ENCODE measurements around the gene PET100.

Gene PET100

GRCh38 chr19:7635670-7636069, 6.1 kb downstream of the PET100 start:
- no peak for DNase-seq

GRCh38 chr19:7636317-7636690, 6.7 kb downstream of the PET100 start:
- DNase-seq, result no peak

GRCh38 chr19:7636691-7637373, 7.2 kb downstream of the PET100 start, which contains the start of gene STXBP2:
TSS of gene STXBP2 (plus strand) at chr19:7637110. CDS start at chr19:7637150, 40 bp downstream.
- DNase-seq, result peak; percentile 93

DNA sequence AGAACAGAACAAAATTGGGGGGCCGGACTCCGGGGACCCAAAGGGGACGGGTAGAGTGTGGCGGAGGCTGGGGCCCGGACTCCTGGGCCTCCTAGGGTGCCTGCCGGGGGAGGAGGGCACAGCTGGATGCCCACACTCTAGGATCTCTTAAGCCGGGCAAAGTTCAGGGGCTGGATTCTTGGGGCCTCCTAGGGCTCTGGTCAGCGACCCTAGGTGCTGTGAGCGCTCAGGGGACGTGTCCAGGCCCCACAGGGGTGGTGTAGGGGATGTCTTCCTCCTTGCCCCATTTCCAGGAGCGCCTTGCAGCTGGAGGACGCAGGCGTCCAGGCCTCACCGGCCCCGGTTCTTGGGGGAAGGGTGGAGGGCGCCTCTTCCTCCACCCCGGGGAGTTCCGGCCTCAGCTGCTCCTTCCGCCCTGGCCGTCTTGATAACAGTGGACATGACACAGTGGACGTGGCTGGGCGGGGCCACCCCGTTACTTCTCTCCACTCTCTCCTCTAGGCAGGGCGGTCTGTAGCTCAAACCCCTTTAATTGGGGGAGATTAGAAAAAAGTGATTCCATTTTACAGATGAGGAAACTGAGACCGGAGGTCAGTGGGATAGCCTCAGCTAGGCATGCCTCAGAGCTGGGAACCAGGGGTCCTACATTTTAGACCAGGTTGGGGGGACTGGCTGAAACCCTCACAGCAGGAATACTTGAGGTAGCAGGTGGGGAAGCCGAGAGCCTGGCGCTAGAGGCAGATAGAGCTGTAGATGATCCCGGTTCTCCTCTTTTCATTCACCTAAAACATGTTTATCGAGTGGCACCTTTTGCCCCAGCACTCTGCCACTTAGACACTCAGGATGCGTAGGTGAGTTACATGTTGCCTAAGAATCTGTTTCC, 8.0 kb downstream of the PET100 start:
- peak; percentile 59 for DNase-seq

- no peak for DNase-seq
Measured at GRCh38 chr19:7638802-7639465, 9.3 kb downstream of the PET100 start.

DNA sequence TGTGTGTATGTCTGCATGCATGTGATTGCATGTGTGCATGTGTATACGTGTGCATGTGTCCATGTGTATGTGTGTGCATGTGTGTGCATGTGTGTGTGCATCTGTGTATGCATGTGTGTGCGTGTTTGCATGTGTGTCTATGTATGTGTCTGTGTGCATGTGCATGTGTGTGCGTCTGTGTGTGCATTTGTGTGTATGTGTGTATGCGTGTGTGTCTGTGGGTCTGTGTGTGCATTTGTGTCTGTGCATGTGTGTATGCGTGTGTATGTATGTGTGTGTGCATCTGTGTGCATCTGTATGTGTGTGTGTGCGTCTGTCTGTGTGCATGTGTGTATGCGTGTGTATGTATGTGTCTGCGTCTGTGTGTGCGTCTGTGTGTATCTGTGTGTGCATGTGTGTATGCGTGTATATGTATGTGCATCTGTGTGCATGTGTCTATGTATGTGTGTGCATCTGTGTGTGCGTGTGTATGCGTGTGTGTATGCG, 10.3 kb downstream of the PET100 start:
- DNase-seq, result no peak

- DNase-seq, result no peak
Measured at GRCh38 chr19:7640803-7641202, 11.2 kb downstream of the PET100 start.

DNA sequence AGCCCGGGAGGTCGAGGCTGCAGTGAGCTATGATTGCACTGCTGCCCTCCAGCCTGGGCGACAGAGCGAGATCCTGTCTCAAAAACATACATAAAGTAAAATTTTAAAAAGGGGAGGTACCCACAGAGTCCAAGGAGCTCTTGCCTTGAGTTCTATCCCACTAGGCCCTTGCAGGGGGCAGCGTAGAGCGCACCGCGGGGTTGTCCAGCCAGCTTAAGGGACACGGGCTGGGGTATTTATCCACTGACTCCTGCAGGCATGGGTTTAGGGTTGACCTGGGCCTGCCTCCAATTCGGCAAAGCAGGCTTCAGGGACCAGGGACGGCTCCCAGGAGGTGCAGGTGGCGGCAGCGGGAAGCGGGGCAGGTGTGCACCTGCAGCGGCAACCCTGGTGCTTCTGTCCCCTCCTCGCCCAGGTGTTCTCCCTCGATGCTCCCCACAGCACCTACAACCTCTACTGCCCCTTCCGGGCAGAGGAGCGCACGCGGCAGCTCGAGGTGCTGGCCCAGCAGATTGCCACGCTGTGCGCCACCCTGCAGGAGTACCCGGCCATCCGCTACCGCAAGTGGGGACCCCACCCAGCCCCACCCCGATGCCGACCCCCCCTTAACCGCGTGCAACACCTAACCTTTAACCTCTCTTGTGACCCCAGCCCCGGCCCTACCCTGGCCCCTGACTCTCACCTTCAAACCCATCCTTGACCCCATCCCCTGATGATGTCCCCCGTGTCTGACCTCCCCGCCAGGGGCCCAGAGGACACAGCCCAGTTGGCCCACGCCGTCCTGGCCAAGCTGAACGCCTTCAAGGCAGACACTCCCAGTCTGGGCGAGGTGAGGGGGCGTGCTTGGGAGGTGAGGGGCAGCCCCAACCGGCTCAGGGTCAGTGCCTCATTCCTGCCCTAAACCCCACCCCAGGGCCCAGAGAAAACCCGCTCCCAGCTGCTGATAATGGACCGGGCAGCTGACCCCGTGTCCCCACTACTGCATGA, 12.0 kb downstream of the PET100 start:
- DNase-seq, result no peak

DNA sequence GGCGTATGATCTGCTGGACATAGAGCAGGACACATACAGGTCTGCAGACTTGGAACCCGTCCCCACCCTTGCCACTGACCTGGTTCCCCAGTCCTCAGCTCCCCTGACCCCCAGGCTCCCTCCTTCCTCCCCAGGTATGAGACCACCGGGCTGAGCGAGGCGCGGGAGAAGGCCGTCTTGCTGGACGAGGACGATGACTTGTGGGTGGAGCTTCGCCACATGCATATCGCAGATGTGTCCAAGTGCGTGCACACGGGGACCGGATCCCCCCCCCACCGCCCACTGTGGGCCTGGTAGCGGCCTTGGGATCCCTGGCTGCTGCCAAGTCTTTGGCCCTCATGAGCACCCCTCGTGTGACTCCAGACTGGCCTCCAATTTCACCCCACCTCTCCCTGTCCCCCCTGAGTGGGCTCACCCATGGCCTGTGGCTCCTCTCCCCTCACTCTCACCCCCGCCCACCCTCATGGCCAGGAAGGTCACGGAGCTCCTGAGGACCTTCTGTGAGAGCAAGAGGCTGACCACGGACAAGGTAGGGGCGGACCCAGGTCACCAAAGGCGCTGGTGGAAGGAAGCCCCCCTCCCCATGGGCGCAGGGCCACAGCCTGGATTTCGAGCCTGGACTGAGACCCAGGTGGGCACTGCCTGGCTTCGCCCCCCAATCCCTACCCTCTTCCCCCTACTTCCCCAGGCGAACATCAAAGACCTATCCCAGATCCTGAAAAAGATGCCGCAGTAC, 12.9 kb downstream of the PET100 start:
- DNase-seq, result no peak

DNA sequence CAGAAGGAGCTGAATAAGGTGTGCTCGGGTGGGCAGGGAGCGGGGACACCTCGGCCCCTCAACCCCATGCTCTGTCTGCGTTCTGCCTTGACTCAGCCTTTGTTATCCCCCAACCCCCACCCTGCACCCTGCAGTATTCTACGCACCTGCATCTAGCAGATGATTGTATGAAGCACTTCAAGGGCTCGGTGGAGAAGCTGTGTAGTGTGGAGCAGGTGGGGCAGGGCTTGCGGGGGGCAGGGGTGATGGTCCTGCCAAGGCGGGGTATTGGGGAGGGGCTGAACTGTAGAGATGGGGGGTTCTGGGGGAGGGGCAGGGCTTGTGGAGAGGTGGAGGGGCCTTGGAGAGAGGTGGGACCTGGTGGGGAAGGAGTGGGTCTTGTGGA, 13.4 kb downstream of the PET100 start:
- DNase-seq, result no peak

DNA sequence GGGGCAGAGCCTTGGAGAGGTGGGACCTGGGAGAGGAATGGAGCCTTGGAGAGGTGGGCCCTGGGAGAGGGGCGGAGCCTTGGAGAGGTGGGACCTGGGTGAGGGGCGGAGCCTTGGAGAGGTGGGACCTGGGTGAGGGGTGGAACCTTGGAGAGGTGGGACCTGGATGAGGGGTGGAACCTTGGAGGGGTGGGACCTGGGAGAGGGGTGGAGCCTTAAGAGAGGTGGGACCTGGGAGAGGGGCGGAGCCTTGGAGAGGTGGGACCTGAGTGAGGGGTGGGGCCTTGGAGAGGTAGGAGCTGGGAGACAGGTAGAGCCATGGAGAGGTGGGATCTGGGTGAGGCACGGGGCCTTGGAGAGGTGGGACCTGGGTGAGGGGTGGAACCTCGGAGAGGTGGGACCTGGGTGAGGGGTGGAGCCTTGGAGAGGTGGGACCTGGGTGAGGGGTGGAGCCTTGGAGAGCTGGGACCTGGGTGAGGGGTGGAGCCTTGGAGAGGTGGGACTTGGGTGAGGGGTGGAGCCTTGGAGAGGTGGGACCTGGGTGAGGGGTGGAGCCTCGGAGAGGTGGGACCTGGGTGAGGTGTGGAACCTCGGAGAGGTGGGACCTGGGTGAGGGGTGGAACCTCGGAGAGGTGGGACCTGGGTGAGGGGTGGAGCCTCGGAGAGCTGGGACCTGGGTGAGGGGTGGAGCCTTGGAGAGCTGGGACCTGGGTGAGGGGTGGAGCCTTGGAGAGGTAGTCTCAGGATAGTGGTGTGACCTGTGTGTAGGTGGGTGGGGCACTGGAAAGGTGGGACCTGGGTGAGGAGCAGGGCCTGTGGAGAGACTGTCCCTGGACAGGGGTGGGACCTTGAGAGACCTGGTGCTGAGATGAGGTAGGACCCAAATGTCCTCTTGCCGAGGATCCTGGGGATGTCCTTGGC, 14.3 kb downstream of the PET100 start:
- DNase-seq, result peak; percentile 27

GRCh38 chr19:7644550-7644877, 14.9 kb downstream of the PET100 start:
- DNase-seq, result no peak

- DNase-seq, result no peak
Measured at GRCh38 chr19:7645163-7645562, 15.6 kb downstream of the PET100 start.

- no peak for DNase-seq
Measured at GRCh38 chr19:7645656-7646425, 16.2 kb downstream of the PET100 start.

DNA sequence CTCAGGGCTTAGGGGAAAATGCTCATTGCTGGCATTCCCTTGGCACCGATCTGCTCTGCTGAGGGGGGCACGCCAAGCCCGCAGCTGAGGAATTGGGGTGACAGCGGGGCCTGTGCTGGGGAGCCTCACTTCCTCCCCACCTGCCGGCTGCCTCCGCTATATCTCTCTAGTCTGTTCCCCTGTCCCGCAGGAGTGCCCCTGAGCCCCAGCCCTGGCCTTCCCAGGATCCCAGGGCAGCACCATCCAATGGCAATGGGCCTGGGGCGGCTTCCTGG, 16.8 kb downstream of the PET100 start:
- DNase-seq, result no peak

DNA sequence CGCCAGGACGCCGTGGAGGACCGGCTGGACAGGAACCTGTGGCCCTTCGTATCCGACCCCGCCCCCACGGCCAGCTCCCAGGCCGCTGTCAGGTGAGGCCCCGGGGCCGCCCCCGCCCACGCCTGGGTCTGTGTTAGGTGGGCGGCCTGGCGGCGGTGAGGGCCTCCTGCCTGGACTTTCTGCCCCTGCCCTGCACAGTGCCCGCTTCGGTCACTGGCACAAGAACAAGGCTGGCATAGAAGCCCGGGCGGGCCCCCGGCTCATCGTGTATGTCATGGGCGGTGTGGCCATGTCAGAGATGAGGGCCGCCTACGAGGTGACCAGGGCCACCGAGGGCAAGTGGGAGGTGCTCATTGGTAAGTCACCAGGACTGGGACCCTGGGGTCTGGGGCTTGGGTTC, 17.6 kb downstream of the PET100 start:
- no peak for DNase-seq

- DNase-seq, result no peak
Measured at GRCh38 chr19:7648265-7649014, 18.8 kb downstream of the PET100 start.

GRCh38 chr19:7650148-7650547, 20.6 kb downstream of the PET100 start:
- no peak for DNase-seq

DNA sequence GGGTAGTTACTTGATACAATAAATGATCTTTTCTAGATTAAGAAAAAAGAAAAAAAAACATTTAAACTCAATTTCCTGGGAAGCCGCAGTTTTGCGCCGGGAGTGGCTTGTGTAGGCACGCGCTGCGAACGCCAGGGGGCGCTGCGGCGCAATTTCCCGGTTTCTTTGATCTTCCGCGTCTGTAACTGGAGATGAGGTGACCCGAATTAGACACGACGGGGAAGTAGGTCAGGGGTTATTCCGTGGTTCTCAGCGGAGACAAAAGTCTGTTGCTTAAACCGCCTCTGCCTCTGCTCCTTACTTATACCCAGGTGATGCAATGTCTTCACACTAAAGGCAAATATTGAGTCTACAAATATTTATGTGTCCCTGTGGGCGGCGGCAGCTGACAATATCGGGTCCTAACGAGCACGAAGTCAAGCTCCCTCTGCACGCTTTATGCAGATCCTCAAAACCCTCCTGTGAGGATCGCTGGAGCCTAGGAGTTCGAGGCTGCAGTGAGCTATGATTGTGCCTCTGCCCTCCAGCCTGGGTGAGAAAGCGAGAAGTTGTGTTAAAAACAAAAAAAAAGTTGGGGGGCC, 22.6 kb downstream of the PET100 start:
- peak; percentile 86 for DNase-seq
